Stimulated activated CD4-positive, alpha-beta T cell treated with anti-CD3 and anti-CD28 coated beads, Interleukin-4, amount 100 ng/mL, for 4 hours (primary cell): ENCODE measurements around the gene LPCAT3.
"Not testable (repeated sequence)": the region's sequence is repeated elsewhere in the genome, so short reads cannot be mapped to it uniquely, and the experiment has no call there.

Source experiments
- DNase-seq, 2 experiments: peaks; one replicate each; pipeline ENCODE4 v3.0.0-alpha.2; 2020

LPCAT3 gene

GRCh38 chr12:7035463-7035862 is 17.2 kb upstream of the LPCAT3 start:
- DNase-seq, result no peak

GRCh38 chr12:7034464-7034863 is 16.2 kb upstream of the LPCAT3 start:
- no peak for DNase-seq

- DNase-seq, result no peak
These were observed 14.7 kb upstream of the LPCAT3 start for GRCh38 chr12:7032990-7033389.

- DNase-seq, result no peak
These were observed 13.0 kb upstream of the LPCAT3 start for GRCh38 chr12:7031306-7031705.

GRCh38 chr12:7026854-7027253 is 8.6 kb upstream of the LPCAT3 start:
- no peak for DNase-seq

GRCh38 chr12:7023114-7023513 is 4.8 kb upstream of the LPCAT3 start:
- DNase-seq, result no peak

- no peak for DNase-seq
These were observed 3.7 kb upstream of the LPCAT3 start for GRCh38 chr12:7021956-7022355.

GRCh38 chr12:7019043-7019569 is 830 bp upstream of the LPCAT3 start:
- DNase-seq, result no peak

- DNase-seq, result no peak
These were observed 366 bp downstream of the LPCAT3 start for GRCh38 chr12:7017870-7018349.

GRCh38 chr12:7016958-7017571 is 1.2 kb downstream of the LPCAT3 start:
- no peak for DNase-seq

GRCh38 chr12:7015555-7016370 is 2.5 kb downstream of the LPCAT3 start:
- DNase-seq, result no peak

- DNase-seq, result no peak
These were observed 5.2 kb downstream of the LPCAT3 start for GRCh38 chr12:7013101-7013500.

GRCh38 chr12:7012024-7012607 is 6.2 kb downstream of the LPCAT3 start:
- no peak for DNase-seq

- not testable (repeated sequence) for DNase-seq
These were observed 6.9 kb downstream of the LPCAT3 start for GRCh38 chr12:7011398-7011797.

- no peak for DNase-seq
These were observed 8.8 kb downstream of the LPCAT3 start for GRCh38 chr12:7009512-7009911.

- DNase-seq, result no peak
These were observed 9.4 kb downstream of the LPCAT3 start for GRCh38 chr12:7008864-7009263.

GRCh38 chr12:7006639-7007038 is 11.6 kb downstream of the LPCAT3 start:
- no peak for DNase-seq

- no peak for DNase-seq
These were observed 13.0 kb downstream of the LPCAT3 start for GRCh38 chr12:7005311-7005710.

GRCh38 chr12:7004840-7005239 is 13.4 kb downstream of the LPCAT3 start:
- no peak for DNase-seq

- DNase-seq, result no peak
These were observed 13.9 kb downstream of the LPCAT3 start for GRCh38 chr12:7004287-7004803.

- DNase-seq, result no peak
These were observed 16.2 kb downstream of the LPCAT3 start for GRCh38 chr12:7001921-7002591.

- DNase-seq, result no peak
These were observed 19.4 kb downstream of the LPCAT3 start for GRCh38 chr12:6998715-6999451.
